Esophagus muscularis mucosa (tissue), 4 donors: ENCODE data around the gene TSSK3.

Experiments used
- EP300 ChIP-seq: sonication (generic); formaldehyde crosslinking; IDR thresholded peaks from one replicate; pipeline ENCODE4 v1.6.1; 2017; ENCODE audit warnings: antibody characterized with exemption
- POLR2A ChIP-seq: fragments of 450-650 bp; IDR thresholded peaks from one replicate; pipeline ENCODE4 v1.6.1; 2017; ENCODE audit warnings: antibody characterized with exemption, moderate library complexity, mild to moderate bottlenecking, low read depth
- TF ChIP-seq, protein P1 (sequence below), 3 experiments: fragments of 200-600 bp in 2 of 3; fragments of 450-650 bp in 1 of 3; sonication (generic) in 2 of 3; IDR thresholded peaks; one replicate each; pipeline ENCODE4 v1.5.1; 2017 to 2019; ENCODE audit warnings: antibody characterized with exemption in 3 of 3, mild to moderate bottlenecking in 2 of 3, moderate library complexity in 1 of 3

GRCh38 chr1:32394890-32395432 is 32.6 kb downstream of the TSSK3 start:
- TF ChIP-seq, protein P1, sequence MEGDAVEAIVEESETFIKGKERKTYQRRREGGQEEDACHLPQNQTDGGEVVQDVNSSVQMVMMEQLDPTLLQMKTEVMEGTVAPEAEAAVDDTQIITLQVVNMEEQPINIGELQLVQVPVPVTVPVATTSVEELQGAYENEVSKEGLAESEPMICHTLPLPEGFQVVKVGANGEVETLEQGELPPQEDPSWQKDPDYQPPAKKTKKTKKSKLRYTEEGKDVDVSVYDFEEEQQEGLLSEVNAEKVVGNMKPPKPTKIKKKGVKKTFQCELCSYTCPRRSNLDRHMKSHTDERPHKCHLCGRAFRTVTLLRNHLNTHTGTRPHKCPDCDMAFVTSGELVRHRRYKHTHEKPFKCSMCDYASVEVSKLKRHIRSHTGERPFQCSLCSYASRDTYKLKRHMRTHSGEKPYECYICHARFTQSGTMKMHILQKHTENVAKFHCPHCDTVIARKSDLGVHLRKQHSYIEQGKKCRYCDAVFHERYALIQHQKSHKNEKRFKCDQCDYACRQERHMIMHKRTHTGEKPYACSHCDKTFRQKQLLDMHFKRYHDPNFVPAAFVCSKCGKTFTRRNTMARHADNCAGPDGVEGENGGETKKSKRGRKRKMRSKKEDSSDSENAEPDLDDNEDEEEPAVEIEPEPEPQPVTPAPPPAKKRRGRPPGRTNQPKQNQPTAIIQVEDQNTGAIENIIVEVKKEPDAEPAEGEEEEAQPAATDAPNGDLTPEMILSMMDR (IDR thresholded peaks at IDR 0.05) = no peak
- TF ChIP-seq EP300 (no peak), POLR2A (no peak)
